Nephron (organoid): ENCODE measurements around the gene VASN.

Source experiments
- H3K27ac Mint-ChIP-seq, 3 experiments: 2 replicates each; pipeline ENCODE4 v1.8.0; 2020; ENCODE audit warnings: mixed read lengths in 3 of 3, mild to moderate bottlenecking in 2 of 3, moderate library complexity in 1 of 3
- H3K27me3 Mint-ChIP-seq: 2 replicates; pipeline ENCODE4 v1.8.0; 2021; ENCODE audit warnings: low read depth, mild to moderate bottlenecking, moderate library complexity, mixed read lengths
- H3K36me3 Mint-ChIP-seq: 2 replicates; pipeline ENCODE4 v1.8.0; 2020; ENCODE audit warnings: low read depth, mixed read lengths
- H3K4me1 Mint-ChIP-seq: 2 replicates; pipeline ENCODE4 v1.8.0; 2020; ENCODE audit warnings: mixed read lengths
- H3K4me3 Mint-ChIP-seq, 3 experiments: 2 replicates each; pipeline ENCODE4 v1.8.0; 2020; ENCODE audit warnings: mild to moderate bottlenecking in 3 of 3, mixed read lengths in 3 of 3, moderate library complexity in 2 of 3
- H3K9me3 Mint-ChIP-seq: 2 replicates; pipeline ENCODE4 v1.8.0; 2020; ENCODE audit warnings: mixed read lengths
- TF ChIP-seq, protein P1 (sequence below), 3 experiments: fragments of 200-600 bp; sonication (generic); IDR thresholded peaks; one replicate each; pipeline ENCODE4 v1.5.0; 2021; ENCODE audit warnings: antibody characterized with exemption in 3 of 3; ENCODE audit not compliant: unreplicated experiment in 3 of 3

Gene VASN

GRCh38 chr16:4371357-4372000, at the start of gene VASN:
Gene VASN, plus strand, starts transcription at chr16:4371848. Its CDS starts 9,030 bp downstream, at chr16:4380878.
- peak within 1 kb of the TSS; percentile 89 to 94 (median 90) for H3K4me3 Mint-ChIP-seq
- peaks cover 8% of the 10 kb centered on the region for H3K27me3 Mint-ChIP-seq
- H3K4me1 Mint-ChIP-seq: peaks cover 31% of the 10 kb centered on the region
- peak within 1 kb of the TSS; percentile 70 to 89 (median 85) for H3K27ac Mint-ChIP-seq
- no peaks in the 10 kb centered on the region for H3K9me3 Mint-ChIP-seq
- no peaks in the 10 kb centered on the region for H3K36me3 Mint-ChIP-seq
- TF ChIP-seq, protein P1, sequence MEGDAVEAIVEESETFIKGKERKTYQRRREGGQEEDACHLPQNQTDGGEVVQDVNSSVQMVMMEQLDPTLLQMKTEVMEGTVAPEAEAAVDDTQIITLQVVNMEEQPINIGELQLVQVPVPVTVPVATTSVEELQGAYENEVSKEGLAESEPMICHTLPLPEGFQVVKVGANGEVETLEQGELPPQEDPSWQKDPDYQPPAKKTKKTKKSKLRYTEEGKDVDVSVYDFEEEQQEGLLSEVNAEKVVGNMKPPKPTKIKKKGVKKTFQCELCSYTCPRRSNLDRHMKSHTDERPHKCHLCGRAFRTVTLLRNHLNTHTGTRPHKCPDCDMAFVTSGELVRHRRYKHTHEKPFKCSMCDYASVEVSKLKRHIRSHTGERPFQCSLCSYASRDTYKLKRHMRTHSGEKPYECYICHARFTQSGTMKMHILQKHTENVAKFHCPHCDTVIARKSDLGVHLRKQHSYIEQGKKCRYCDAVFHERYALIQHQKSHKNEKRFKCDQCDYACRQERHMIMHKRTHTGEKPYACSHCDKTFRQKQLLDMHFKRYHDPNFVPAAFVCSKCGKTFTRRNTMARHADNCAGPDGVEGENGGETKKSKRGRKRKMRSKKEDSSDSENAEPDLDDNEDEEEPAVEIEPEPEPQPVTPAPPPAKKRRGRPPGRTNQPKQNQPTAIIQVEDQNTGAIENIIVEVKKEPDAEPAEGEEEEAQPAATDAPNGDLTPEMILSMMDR (IDR thresholded peaks at IDR 0.05; ENCODE audit: unreplicated experiment in 3 of 3): no peak

DNA sequence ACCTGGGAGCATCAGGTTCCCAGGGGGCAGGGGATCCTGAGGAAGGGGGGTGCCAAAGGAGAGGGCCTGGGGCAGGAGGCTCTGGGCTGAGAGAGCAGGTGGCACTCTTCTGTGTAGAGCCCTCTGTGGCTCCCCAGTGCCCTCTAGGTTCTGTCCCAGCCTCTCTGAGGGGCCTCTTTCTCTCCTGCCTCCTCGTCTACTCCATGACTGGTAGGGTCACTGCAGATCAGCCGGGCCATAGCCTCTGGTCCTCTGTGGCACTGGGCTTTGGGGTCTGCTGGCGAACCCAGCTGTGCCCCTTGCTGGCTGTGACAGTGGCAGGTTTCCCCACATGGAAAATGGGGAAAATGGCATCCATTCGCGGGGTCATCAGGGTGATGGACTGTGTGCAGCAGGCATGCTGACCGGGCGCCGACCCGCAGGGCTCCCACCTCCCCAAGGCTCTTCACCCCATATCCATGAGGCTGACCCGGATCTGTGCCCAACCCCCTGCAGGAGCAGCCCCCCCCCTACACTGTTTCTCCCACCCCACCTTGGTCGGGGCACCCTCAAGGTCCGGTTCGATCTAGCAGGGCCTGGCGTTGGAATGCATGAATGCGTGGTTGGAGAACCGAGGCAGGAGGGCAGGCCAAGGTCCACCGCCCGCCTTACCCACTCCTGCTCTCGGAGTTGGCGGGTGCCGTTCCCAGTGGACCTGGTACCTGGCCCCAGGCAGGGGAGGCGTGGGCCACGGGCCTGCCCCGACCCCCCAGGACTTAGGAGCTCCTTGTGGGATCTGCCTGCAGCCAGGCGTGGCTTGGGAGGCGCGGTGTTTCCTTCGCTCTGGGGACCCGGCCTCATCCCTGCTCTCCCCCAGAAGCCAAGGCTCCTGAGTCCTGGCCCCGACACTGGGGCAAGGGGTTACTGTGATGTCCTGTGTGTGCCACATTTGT, 49.3 kb upstream of the VASN start:
- Mint-ChIP-seq H3K27ac (peak overlapping the region in 2 of 3 experiments; percentile 16 to 25), H3K9me3 (no peaks in the 10 kb centered on the region), H3K4me3 (no peak overlapping the region), H3K36me3 (no peaks in the 10 kb centered on the region), H3K4me1 (peaks cover 30% of the 10 kb centered on the region), H3K27me3 (no peaks in the 10 kb centered on the region)
- TF ChIP-seq, protein P1 (IDR thresholded peaks at IDR 0.05; ENCODE audit: unreplicated experiment in 3 of 3): no peak

DNA sequence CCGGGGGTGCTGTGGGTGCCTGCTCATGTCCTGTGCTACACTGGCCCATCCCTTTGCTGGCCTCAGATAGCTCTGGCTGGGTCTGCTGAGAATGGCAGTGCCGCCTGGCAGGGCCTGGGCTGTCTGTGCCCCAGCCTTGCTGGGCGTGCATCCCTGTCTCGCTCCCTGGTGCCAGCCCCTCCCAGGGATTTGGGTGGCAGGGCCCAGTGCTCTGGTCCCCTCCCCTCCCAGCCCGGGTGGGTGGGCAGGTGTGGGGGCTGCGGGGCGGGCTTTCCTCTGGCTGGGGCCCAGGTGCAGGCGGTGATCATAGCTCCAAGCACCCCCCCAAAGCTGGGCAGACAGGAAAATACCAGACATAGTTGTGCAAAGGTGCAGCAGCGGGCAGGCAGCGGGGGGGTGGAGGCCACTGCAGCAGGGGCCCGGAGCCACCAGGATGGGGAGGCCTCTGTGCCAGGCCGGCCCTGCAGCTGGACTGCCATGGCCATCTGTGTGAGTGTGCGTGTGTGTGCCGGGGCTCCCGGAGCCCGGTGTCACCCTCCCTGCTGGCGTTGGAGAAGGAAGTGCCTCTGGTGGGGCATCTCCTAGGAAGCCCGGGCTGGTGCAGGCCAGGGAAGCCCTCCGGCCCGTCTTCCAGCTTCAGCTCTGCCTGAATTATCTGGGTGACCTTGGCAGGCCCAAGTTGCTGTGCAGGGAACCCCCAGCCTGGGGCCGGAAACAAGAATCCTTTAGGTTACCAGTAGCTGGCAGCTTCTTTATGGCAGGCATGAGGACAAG, 48.4 kb upstream of the VASN start:
- Mint-ChIP-seq H3K4me3 (no peak overlapping the region), H3K27me3 (no peaks in the 10 kb centered on the region), H3K27ac (peak overlapping the region; percentile 93 to 99 (median 96)), H3K36me3 (no peaks in the 10 kb centered on the region), H3K9me3 (no peaks in the 10 kb centered on the region), H3K4me1 (peaks cover 27% of the 10 kb centered on the region)
- TF ChIP-seq, protein P1 (IDR thresholded peaks at IDR 0.05; ENCODE audit: unreplicated experiment in 3 of 3): no peak

DNA sequence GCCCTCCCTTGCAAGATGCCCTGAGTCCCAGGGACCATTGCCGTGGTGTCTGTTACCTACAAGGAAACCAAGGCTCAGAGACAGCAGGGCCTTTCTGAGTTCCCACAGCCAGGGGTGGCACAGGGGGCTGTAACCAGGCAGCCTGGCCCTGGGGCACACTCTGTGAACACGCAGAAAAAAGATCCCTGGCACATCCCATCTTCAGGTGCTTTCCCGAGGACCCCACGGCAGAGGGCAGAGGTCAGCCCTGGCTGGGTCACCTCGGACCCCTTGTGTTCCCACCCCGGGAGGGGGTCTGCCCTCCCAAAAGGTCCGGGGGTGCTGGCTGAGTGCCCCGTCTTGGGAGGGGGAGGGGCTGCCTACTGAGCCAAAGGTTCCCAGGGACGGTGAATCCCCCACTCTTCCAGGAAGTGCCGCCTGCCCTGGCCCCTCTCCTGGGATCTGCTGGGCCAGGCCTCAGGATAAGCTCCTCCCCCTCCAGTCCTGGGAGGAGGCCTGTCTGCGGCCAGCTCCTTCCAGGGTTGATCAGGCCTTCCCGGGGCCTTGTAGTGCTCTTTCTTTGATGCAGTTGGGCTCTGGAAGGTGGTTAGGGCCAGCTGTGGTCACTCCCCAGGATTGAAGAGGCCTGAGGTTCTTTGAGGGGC, 47.7 kb upstream of the VASN start:
- Mint-ChIP-seq H3K4me1 (peaks cover 24% of the 10 kb centered on the region), H3K27me3 (no peaks in the 10 kb centered on the region), H3K9me3 (no peaks in the 10 kb centered on the region), H3K4me3 (peak overlapping the region; percentile 58 to 69 (median 63)), H3K27ac (peak overlapping the region; percentile 93 to 99 (median 96)), H3K36me3 (no peaks in the 10 kb centered on the region)
- TF ChIP-seq, protein P1 (IDR thresholded peaks at IDR 0.05; ENCODE audit: unreplicated experiment in 3 of 3): no peak

DNA sequence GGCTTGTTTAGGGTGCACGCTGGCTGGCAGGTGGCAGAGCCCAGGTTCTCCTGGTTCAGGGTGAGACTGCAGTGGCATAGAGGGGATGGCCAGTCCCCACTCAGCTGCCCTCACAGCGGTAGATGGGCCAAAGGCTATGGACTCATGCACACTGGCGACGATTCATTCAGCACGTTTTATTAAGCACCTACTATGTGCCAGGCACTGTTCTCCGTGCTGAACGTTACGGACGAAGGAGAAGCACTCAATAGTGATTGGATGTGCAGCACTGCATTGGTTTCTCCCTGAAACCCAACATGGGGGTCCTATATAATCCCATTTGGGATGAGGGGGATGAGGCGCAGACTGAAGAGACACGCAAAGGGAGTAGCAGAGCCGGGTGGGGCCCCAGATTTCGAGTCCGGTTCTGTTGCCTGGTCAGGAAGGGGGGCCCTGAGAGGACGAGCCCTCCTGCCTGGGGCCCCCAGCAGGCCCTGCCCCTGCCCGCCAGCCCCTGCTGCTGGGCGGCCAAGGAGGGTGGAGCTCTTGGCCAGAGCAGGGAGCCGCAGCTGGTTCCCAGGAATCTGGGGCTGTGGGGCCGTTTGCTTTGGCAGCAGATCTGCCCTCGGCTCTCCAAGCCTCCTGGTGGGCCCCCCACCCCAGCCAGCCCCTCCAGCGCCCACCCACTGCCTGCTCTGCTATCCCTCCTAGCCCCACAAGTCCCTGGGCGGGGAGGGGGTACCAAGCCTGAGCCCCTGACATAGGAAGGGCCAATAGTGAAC, 47.0 kb upstream of the VASN start:
- Mint-ChIP-seq H3K4me1 (peaks cover 25% of the 10 kb centered on the region), H3K9me3 (no peaks in the 10 kb centered on the region), H3K36me3 (no peaks in the 10 kb centered on the region), H3K27ac (peak overlapping the region; percentile 93 to 99 (median 96)), H3K27me3 (no peaks in the 10 kb centered on the region), H3K4me3 (peak overlapping the region; percentile 58 to 69 (median 63))
- TF ChIP-seq, protein P1 (IDR thresholded peaks at IDR 0.05; ENCODE audit: unreplicated experiment in 3 of 3): no peak
